ENCODE measurements around the gene ULK2.
"Not testable (repeated sequence)": the region's sequence is repeated elsewhere in the genome, so short reads cannot be mapped to it uniquely, and the experiment has no call there.

ULK2 gene

DNA sequence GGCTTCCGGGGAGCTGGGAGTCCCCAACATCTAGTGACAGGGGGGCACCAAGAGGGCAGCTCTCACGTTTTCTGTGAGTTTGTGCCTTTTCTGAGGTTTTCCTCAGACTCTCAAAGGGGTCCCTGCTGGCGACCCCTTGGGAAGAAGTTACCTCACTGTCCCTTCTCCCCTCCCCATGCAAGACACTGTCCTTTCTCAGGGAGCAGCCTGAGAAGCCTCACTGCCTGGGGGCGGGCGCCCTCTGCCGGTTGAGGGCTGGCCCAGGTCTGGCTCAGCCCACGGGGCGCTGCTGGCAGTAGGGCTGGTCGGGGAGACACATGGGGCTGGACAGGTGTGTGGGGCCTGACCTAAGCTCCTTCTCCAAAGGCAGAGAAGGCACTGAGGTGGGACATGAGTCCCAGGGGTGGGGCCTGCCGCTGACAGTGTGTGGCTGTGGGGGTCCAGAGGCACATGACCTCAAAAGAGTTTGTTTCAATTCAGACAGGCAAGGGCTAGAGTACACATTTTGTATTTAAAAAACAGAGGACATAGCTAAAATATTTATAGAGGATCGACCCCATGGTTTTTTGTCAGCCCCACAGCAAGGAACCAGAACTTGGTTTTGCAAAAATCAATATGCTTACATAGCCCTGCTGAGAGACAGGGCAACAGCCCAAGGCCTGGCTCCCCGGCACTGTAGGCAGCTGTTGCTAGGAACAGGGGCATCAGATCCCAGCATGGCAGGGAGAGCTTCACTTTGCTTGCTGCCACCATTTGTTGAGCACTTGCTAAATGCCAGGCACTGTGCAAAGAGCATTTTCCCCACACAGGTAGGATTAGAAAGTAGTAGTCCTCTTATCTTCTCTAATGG lies 101.1 kb downstream of the ULK2 start:
- DNase-seq (ENCODE audit: low read depth in 2 of 2): peak; percentile 72 to 77

DNA sequence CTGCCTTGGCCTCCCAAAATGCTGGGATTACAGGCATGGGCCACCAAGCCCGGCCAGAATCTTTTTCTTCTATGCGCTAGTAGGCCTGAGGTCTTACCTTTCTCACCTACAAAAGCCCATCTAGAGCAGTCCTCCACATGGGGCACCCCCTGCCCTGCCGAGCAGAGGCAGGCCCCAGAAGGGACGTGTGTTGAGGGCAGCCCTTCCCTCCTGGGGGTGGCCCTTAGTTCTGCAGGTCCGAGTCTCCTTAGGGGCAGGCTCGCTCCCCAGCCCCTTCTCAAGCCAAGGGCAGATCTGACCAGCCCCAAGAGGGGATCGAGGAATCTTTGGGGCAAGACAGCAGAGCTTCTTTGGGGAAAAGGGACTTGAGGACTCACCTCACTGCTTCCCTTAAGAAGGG lies 101.7 kb downstream of the ULK2 start:
- DNase-seq (ENCODE audit: low read depth in 2 of 2): no peak

DNA sequence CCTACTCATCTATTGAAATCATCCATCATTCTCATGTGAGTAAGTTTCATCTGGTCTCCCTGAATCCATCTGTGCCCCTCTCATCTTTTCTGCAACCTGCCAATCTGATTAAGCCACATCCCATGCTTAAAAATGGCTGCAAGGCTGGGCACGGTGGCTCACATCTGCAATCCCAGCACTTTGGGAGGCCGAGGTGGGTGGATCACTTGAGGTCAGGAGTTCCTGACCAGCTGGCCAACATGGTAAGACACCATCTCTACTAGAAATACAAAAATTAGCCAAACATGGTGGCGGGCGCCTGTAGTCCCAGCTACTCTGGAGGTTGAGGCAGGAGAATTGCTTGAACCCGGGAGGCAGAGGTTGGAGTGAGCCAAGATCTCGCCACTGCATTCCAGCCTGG lies 103.7 kb downstream of the ULK2 start:
- not testable (repeated sequence) for DNase-seq (ENCODE audit: low read depth in 2 of 2)

DNA sequence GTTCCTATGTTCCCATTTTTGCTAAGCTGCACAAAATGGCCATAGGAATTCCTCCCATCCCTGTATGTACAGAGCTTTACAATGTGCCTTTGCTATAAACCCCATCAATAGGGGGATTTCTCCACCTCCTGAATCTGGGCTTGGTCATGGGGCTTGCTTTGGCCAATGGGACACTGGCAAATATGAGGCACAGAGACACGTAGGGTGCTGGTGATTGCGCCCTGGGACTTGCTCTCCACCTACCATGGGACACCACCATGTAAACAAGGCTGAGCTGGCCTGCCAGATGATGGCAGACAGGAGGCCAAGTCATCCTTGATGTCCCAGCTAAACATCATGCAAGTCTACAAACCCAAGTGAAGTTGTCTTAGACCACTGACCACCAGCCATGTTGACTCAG lies 104.3 kb downstream of the ULK2 start:
- no peak for DNase-seq (ENCODE audit: low read depth in 2 of 2)

DNA sequence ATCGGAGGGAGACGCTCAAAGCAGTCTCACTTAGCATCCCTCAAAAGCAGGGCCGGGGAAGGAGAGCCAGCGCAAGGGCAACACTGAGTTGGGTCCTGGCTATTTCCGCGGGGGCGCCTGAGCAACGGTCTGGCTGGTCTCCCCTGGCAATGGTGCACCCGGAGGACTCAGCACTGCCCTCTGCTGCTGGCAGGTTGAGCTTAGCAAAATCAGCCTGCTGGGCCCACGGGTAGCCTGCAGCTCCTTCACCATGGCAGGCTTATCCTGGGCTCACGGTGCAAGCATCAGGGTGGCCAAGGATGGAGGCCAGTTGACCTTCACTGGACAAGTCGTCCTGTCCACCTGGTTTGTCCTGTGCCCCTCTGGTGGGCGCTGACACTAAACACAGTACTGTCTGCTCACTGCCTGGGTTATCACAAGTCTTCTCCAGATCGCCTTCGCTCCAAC lies 105.2 kb downstream of the ULK2 start:
- peak; percentile 41 to 42 for DNase-seq (ENCODE audit: low read depth in 2 of 2)

DNA sequence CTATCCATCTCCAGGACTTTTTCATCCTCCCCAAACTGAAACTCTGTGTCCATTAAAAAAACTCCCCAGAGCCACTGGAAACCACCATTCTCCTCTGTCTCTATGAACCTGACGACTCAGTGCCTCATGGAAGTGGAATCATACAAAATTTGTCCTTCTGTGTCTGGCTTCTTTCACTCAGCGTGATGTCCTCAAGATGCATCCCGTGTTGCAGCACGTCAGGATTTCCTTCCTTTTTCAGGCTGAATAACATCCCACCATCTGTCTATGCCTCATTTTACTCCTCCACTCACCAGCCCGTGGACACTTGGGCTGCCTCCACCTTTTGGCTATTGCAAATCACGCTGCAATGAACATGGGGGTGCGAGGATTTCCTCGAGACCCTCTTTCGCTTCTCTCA lies 107.0 kb downstream of the ULK2 start:
- no peak for DNase-seq (ENCODE audit: low read depth in 2 of 2)

DNA sequence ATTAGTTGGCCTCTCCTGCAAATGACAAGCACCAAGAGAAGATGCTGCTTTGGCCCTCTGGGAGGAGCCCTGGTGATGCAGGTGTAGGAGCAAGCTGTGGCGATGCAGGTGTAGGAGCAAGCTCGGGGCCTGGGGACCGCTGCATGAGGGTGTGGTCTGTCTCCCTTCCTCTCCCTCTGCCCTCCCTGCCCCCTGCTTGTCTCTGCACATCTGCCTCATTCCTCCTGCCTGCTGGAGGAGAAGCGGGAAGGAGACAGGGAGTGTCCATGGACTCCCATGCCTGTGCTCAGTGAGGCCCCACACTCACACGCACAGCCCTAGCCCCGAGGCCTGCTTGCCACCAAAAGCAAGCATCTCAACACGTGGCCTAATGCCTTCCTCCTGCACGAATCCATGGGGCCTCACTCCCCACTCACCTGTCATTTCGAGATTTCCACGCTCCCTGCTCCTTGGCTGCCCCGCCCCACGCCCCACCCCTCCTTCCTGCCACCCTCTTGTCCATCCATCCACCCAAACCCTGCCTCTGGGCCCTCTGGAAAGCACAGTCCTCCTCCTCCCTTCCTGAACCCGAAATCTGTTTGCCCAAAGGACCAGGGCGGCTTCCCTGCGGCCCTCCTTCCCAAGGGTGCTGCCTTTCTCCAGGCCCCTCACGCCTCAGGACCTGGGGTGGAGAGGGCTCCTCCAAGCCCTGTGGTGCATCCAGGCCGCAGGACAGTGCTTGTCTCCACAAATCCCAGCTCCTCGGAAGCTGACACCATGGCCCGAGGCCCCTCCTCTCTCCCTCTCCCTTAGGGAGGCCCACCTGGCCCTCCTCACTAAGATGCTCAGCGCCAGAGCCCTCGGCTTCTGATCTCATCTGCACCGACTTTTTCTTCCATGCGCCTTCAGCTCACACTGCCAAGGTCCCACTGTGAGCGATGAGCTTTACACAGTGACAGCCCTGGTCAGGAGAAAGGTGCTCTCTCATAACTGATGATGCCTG lies 107.9 kb downstream of the ULK2 start:
- no peak for DNase-seq (ENCODE audit: low read depth in 2 of 2)

DNA sequence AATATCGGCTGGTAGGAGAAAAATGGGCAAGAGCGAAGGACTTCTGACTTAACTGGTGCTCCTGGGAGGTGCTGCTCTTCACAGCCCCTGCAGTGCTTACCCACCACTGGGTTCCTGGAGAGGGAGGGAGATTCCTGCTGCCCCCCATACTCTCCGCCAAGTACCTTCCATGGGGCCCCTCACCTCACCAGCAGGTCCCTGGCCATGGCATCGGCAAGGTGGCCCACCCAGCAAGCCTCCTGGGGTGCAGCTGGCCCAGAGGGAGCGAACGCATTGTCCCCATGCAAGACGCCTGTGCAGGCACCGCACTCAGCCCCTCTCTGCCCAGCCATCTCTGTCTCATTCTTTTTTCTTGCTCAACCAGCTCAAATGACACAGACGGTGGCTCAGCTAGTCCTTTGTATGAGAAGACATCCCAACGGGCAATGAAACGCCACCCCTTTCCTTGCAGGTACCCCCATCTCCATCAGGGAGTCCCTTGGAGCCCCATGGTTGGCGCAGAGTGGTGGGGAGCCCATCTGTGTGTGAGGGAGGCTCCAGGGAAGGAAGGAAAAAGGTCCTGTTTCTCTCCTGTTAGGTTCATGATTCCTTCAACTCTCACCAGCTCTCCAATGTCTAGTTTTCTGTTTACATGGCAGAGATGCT lies 110.1 kb downstream of the ULK2 start:
- no peak for DNase-seq (ENCODE audit: low read depth in 2 of 2)

DNA sequence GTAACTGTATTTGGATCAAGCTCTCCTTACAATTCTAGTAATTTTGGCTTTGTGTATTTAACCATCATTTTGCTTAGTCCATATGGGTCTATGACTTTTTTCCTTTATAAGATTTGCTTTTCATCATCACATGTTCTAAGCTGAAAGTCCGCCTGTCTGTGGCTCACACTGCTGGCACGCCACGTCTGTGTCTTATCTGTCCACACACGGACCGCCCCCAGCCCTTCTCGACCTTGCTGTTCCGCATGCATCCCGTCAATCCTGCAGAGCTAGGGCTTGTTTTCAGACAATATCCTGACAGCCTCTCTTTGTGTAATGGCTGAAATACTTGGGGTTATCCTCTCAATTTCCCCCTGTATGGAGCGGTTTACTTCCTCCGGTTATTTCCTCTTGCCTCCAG lies 111.2 kb downstream of the ULK2 start:
- DNase-seq (ENCODE audit: low read depth in 2 of 2): no peak

DNA sequence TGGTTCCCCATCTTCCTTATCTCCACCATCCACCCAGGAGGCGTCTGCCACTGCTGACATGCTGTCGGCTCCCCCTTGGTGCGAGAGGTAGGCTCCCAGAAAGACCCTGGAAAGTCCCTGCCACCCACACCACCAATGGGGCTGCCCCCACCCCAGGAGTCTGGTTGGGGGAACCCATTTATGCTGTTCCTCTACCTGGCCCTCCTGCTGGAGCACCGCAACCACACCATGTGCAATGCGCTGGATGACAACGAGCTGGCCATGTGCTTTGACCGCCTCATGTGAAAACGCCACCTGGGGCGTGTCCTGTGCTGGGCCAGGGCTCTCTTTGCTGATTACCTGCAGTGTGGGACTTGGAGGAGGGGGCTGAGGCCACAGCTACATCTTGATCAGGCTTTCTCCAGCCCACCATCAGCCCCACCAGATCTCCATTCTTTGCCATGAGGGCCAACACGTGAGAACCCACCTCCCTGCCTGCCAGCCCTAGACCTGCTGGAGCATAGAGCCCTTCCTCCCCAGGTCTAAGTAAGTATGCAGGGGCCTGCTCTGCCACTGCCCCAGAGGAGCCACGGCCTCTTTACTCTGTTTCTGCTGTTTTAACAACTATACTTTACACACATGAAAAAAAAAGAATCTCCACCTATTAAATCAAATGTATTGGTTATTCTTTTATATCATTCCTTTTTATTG lies 111.8 kb downstream of the ULK2 start:
- DNase-seq (ENCODE audit: low read depth in 2 of 2): no peak

DNA sequence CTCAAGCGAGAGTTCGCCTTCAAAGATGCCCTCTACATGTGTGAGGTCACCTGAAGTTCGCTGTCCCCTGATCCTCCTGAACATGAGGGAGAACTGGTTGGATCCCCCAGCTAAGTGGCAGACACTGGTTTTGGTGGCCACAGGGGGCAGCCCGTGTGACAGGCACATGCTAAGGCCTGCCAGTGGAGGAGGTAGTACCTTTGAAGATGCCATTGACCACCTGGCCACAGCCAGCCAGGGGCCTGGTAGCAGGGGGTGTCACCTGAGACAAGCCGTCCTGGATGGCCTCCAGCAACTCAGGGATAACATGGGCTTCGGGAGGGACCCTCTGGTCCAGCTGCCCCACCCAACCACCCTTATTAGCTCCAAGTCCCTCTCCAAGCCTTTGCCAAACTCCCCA lies 112.3 kb downstream of the ULK2 start:
- DNase-seq (ENCODE audit: low read depth in 2 of 2): no peak

DNA sequence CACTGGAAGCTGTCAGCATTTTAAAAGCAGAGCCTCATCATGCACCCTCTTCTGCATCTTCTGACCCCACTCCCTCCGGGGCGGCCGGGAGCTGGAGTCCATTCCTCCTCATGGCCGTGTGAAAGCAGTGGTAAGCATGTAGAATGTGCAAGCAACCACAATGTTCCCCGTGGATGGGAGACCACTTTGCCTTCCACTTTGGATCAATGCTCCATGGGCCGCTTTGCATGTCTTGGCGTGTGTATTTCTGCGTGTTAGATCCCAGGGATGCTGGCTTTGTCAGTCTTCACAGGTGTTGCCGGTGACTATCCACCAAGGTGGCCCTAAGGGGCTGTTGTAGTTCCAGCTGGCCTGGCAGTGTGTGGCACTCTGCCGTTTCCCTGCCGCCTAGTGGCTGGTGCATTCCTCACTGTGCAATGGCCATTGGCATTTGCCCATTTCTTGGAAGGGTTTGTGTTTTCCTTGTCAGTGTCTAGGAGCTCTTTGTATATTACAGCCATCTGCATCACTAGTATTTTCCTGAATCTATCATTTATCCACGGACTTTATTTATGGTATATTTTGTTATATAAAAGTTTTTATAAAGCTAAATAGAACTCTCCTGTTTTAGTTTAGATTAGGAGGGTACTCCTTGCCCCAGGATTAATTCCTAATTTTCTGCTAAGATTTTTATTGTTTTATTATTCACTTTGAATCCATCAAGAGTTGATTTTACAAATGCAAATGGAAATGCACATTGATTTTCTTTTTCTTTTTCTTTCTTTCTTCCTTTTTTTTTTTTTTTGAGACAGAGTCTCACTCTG lies 113.9 kb downstream of the ULK2 start:
- no peak for DNase-seq (ENCODE audit: low read depth in 2 of 2)

DNA sequence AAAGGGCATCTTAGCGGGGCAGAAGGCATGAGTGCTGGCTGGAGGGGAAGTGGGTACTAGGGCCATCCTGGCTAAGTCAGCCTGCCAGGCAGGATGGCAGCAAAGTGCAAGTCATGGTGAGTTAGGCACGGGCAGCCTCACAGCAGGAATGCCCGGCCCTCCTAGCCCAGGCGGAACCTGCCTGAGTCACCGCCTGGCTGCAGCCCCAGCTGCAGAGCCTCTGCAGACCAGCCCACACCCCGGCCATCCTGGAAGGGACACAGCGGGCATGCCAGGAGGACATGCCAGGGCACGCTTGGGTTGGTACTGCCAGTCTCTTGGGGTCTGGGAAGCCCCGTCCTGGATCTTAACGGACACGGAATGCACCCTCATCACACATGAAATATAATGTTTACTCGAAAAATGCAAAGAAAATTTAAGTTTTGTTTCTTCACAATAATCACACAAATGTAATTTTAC lies 114.7 kb downstream of the ULK2 start:
- no peak for DNase-seq (ENCODE audit: low read depth in 2 of 2)

DNA sequence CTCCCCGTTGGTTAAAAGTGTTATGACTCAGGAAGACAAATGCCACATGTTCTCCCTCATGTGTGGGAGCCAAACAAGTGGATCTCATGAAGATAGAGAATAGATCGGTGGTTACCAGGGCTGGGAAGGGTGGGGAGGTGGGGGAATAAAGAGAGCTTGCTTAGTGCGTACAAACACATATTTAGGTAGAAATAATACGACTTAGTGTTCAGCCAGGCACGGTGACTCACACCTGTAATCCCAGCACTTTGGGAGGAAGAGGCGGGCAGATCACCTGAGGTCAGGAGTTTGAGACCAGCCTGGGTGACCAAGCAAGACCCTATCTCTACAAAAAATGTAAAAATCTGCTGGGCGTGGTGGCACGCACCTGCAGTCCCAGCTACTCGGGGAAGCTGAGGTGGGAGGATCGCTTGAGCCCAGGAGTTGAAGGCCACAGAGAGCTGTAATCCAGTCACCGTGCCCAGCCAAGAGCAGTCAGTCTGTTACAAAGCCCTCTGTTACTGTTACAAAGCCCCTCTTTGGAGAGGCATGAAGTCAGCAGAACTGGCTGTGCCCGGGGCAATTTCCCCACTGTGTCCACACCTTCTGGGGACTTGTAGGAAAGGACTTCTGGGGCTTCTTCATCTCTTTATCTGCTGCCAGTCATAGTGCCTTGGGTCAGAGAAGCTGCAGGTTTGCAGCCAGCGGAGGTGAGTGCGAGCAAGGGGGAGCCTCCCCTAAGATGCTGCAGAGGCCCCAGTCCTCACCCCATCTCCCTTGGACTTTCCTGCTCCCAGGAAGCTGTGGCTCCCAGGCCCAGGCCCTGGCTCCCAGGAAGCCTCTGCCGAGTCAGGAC lies 115.3 kb downstream of the ULK2 start:
- no peak for DNase-seq (ENCODE audit: low read depth in 2 of 2)

DNA sequence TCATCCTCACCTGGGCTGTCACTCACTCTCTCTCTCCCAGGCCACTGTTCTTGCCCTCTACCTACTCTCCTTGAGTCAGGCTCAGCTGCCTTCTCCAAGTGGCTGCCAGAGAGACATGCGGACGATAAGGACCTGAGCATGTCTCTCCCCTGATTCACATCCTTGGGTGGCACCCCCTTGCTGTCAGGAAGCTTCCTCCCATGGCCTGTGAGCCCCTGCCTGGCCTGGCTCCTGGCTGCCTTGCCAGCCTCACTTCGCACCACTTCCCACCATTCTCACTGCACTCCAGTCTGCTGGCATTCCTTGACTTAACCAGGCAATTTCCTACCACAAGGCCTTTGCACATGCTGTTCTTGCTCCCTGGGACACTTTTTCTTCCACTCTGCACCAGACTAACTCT lies 116.9 kb downstream of the ULK2 start:
- DNase-seq (ENCODE audit: low read depth in 2 of 2): no peak

DNA sequence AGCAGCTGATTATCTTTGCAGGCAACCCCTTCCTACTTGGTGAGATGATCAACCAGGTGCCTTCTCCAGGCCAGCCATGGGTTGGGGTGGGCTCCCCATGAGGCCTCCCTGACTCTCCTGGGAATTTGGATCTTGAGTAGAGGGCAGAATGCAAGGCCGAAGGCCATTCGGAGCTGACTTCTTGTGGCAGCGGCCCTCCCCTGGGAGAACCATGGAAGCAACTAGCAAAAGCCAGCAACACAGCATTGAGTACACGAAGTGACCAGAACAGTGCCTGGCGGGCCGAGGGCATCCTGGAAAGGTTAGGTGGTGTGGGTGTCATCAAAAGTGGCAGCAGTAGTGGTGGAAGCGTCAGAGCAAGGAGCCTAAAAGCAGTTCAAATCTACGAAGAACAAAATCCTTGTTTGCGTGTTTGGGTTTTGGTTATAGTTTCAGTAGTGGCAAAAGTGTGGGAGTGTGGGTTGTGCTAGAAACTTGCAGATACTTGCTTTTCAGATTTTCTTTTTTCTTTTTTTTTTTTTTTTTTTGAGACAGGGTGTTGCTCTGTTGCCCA lies 117.6 kb downstream of the ULK2 start:
- no peak for DNase-seq (ENCODE audit: low read depth in 2 of 2)

DNA sequence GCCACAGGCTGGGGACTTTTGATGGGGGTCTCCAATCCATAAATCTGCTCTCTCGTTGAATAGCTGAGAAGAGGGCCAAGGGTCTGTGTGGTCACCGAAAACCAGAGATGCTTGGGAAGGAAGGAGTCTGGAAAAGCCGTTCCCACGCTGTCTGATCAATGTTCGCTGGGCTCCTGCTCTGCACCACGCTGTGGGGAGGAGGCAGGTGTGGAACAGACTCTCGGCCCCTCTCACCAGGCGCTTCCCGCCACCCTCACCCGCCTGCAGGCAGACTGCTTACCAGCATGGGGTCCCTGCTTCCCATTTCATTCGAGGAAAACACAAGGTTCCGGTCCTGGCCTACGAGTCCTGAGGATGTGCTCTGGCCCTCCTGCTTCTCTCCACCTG lies 118.9 kb downstream of the ULK2 start:
- DNase-seq (ENCODE audit: low read depth in 2 of 2): no peak

DNA sequence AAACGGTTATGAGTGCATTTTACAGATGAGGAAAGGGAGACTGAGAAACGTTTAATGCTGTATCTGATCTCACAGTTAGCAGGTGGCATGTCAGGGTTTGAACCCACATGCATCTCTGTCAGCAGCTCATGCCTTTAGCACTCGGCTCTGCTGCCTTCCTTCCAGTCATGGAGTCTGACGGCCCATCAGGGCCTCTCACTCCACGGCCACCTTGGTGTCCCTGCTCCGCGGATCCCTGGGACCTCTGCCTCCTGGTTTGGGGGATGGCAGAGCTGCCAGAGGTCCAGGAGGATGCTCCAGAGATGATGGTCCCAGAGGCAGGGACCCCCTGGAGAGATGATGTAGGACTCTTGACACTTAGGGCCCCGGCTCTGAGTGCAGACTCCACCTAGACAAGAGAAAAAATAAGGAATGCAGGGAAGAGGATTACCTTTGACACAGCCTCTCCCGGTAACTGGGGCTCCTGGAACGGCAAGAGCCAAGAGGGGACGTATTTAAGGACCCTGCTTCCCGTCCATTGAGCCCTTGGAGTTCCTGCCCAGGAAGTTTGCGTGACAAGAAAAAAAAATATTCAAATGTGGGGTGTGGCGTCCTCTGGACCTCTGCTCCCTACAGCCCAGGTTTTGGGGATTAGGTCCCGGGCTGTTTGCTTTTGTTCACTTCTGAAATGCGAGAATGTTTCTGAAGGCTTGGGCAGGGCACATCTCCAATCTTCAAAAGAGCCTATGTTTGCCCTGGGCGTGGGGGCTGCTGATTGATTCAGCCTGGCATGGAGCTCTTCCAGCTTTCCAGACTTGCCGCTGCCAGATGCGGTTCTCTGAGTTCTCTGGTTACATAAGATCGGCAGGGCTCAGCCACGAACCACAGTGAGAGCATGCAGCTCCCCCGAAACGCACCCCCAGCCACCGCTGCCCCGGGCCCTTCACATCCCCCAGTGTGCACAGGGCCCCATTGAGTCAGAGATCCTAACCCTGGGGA lies 119.6 kb downstream of the ULK2 start, which contains the start of gene ALDH3A1:
ALDH3A1 (minus strand) TSS at position 470 of the 978 bp plus-strand sequence. CDS start 3,169 bp downstream, outside the sequence.
- DNase-seq (ENCODE audit: low read depth in 2 of 2): no peak
